ENCODE measurements around the gene TBK1.

- TF ChIP-seq SIN3A (IDR thresholded peaks at IDR 0.05; ENCODE audit: borderline replicate concordance, insufficient read depth, low read depth, low read length) (no peak), REST (IDR thresholded peaks at IDR 0.05; ENCODE audit: insufficient read depth in 1 of 2, low read depth in 2 of 2, low read length in 1 of 2) (no peak), TCF7L2 (IDR thresholded peaks at IDR 0.05; ENCODE audit: low read depth, low read length) (no peak)
- TF ChIP-seq, protein P1, sequence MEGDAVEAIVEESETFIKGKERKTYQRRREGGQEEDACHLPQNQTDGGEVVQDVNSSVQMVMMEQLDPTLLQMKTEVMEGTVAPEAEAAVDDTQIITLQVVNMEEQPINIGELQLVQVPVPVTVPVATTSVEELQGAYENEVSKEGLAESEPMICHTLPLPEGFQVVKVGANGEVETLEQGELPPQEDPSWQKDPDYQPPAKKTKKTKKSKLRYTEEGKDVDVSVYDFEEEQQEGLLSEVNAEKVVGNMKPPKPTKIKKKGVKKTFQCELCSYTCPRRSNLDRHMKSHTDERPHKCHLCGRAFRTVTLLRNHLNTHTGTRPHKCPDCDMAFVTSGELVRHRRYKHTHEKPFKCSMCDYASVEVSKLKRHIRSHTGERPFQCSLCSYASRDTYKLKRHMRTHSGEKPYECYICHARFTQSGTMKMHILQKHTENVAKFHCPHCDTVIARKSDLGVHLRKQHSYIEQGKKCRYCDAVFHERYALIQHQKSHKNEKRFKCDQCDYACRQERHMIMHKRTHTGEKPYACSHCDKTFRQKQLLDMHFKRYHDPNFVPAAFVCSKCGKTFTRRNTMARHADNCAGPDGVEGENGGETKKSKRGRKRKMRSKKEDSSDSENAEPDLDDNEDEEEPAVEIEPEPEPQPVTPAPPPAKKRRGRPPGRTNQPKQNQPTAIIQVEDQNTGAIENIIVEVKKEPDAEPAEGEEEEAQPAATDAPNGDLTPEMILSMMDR (IDR thresholded peaks at IDR 0.05), result no peak
These were observed 34.7 kb downstream of the TBK1 start for GRCh38 chr12:64486657-64487056.

Data from Panc1 (cell line).